GM12864 (cell line): Measurements from ENCODE around the gene PAPPA.

Experiments
- DNase-seq: peaks from one replicate; pipeline ENCODE4 v3.0.0-alpha.2; 2011; ENCODE audit warnings: low read depth
- H3K4me3 ChIP-seq: 2 replicates; pipeline ENCODE4 v1.5.1; 2011; ENCODE audit warnings: mild to moderate bottlenecking, low read depth, low read length, control low read depth
- TF ChIP-seq, protein P1 (sequence below): IDR thresholded peaks from 2 replicates; pipeline ENCODE4 v1.5.1; 2011; ENCODE audit warnings: low read depth, mild to moderate bottlenecking, moderate library complexity, low read length, control low read depth, inconsistent platforms; ENCODE audit errors: missing control alignments

The PAPPA gene

DNA sequence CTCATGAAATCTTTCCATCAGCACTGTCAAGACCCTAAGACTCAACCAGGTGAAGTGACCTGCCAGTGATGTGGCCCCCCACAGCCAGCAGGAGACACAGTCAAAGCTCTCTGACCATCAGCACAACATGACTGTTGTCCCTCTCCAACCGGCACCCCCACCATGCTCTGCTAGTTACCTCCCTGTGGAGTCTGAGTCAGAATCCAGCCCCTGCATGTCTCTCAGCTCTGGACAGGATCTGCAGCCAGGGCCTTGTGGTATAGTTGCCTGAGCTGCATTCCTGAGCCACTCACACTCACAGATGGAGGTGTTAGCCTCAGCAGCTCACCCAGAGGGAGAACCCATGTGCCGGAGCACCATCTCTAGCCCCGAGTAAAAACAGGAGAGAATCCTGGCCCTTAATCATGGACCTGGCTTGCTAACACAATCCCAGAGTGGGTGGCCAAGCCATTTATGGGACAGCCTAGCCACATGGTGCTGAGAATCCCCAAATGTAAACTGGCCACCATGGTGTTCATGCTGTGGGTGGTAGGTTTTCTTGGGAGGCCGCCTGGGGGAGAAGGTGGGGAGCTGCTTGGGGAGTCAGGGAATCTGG, 237.8 kb downstream of the PAPPA start:
- no peak overlapping the region for H3K4me3 ChIP-seq
- TF ChIP-seq, protein P1, sequence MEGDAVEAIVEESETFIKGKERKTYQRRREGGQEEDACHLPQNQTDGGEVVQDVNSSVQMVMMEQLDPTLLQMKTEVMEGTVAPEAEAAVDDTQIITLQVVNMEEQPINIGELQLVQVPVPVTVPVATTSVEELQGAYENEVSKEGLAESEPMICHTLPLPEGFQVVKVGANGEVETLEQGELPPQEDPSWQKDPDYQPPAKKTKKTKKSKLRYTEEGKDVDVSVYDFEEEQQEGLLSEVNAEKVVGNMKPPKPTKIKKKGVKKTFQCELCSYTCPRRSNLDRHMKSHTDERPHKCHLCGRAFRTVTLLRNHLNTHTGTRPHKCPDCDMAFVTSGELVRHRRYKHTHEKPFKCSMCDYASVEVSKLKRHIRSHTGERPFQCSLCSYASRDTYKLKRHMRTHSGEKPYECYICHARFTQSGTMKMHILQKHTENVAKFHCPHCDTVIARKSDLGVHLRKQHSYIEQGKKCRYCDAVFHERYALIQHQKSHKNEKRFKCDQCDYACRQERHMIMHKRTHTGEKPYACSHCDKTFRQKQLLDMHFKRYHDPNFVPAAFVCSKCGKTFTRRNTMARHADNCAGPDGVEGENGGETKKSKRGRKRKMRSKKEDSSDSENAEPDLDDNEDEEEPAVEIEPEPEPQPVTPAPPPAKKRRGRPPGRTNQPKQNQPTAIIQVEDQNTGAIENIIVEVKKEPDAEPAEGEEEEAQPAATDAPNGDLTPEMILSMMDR: no peak
- DNase-seq: no peak

DNA sequence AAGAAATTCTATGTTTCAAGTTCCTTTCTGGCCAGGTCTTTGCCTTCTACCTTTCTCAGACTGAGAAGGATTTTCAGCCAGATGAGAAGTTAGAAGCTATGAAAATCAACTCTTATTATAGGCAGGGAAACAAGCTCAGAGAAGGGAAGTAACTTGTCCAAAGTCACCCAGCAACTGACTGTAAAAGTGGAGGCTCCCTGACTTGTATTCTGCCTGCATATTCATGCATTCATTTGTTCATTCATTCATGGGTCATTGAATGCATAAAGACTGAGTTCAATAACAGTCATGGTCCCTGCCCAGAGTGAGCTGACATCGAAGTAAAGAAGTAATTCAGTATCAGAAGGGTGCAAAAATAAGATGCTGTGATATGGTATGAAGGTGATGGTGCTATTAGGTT, 239.6 kb downstream of the PAPPA start:
- DNase-seq: no peak
- TF ChIP-seq, protein P1: no peak
- no peak overlapping the region for H3K4me3 ChIP-seq

DNA sequence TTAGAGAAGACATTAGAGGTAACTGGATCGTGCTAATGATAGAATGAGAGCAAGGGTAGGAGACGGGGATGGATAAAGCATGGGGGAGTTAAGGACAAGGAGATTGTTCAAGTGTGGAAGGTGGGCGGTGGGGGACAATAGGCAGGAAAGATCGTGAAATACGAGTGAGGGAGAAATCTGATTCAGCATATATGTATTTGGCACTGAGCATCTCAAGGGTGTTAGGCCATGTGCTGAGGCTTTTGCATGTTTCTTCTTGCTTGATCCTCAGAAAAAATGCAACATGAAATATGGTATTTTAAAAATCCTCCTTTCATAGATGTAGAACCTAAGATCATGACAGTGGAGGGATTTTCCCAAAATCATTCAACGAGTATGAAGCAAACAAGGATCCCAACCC, 240.5 kb downstream of the PAPPA start:
- TF ChIP-seq, protein P1: no peak
- H3K4me3 ChIP-seq: no peak overlapping the region
- DNase-seq: no peak

DNA sequence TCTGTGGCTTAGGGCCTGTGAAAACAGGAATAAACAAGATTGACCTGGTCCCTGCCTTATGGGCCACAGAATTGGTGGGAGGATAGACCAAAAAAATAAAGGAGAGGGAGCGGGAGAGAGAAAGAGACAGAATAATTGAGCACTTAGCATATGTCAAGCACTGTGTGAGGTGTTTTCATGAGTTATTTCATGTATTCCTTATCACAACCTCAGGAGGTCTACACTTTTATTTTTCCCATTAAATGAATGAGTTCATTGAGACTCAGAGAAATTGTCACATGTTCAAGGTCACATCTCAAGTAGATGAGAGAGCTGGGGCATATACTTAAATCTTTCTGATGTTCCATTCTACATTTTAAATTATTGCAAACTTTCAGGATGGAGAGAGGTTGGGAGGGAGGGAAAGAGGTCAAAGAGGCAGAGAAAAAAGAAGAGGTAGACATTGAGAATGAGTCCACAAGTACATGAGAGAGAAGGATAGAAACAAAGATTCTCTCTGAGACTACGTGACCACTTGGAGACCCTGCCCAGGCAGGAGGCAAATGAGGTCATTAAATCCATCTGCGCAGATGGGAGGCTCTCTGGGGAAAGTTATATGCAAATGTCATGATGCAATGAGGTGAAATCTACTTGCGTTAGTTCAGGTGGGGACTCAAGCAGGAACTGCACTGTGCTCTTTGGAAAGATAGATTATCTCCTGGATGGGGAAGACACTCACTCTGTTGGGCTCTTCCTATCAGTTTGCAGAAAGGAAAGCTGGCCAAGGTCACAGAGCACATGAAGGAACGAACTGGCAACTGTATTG, 241.5 kb downstream of the PAPPA start:
- TF ChIP-seq, protein P1: no peak
- DNase-seq: no peak
- no peak overlapping the region for H3K4me3 ChIP-seq

DNA sequence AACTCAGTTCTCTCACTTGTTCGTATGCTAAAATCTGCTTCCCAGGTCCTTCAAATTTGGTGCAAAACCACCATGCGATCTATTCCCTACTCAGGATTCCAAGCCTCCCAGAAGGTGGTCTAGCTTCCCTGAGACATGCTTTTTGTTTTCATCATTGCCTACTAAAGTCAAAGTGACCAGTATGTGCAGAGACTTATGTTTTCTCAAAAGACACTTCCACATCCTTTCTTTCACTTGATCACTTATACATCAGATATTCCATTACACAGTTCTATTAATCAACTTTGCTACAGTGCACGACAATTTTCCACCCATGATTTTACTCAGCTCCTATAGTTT, 242.1 kb downstream of the PAPPA start:
- TF ChIP-seq, protein P1: no peak
- no peak for DNase-seq
- H3K4me3 ChIP-seq: no peak overlapping the region

DNA sequence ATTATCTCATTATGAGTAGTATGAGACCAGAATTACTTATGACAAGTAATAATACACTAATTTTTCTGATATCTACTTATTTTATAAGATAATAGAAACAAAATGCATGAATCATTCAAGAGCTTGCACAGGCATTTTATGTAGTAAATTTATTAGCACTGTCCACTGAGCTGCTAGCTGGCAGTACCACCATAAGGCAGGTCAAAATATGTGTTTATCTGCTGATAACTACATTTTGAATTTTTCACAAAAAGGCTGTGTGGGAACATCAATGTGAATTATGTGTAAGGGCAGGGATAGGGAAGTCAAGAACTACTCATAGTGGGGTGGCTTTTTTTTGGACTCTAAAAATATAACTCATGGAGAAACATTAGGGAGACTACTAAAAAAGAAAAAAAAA, 249.6 kb downstream of the PAPPA start:
- DNase-seq: no peak
- no peak overlapping the region for H3K4me3 ChIP-seq
- TF ChIP-seq, protein P1: no peak

DNA sequence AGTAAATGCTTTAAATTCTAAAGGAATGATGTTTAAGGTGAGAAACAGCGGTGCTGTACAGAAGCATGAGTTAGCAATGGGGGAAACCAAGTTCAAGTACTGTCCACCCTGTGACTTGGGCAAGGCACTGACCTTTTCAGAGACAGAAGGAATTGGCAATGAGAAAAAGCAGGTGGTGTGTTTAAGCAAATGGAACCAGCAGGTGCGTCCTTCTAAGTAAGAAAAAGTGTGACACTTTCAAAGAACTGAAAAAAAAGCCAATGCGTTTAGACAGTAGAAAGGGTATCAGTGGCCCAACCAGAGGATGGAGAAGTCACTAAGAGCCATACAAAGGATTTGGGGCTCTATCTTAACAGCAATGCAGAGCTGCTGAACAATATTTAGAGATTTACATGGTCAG, 250.6 kb downstream of the PAPPA start:
- no peak overlapping the region for H3K4me3 ChIP-seq
- DNase-seq: no peak
- TF ChIP-seq, protein P1: no peak
